ENCODE data around the gene PPP1R13L. TPM values are rescaled to one million over a fixed set of nuclear protein-coding genes. Genes with fewer than 3 reads are reported as not detected.

Gene PPP1R13L
- total RNA-seq, 1 experiment from 2014 or later, result 27.5 TPM

GRCh38 chr19:45385392-45386221 is 19.3 kb downstream of the PPP1R13L start (continued):
- TF ChIP-seq E2F1 (CRISPR knock-in tag; IDR thresholded peaks at IDR 0.05), result peak; percentile 96
- no peak for TF ChIP-seq SOX15 (CRISPR knock-in tag; IDR thresholded peaks at IDR 0.05)
- no peak for TF ChIP-seq ZNF425 (CRISPR knock-in tag; conservative IDR thresholded peaks at IDR 0.05)
- TF ChIP-seq ELF4 (CRISPR knock-in tag; IDR thresholded peaks at IDR 0.05; ENCODE audit: low read depth), result peak; percentile 67; the same call in 1 of the 2 replicates
- TF ChIP-seq NR2C2 (CRISPR knock-in tag; IDR thresholded peaks at IDR 0.05), result peak; percentile 76
- peak; percentile 96 for TF ChIP-seq ARID4B (CRISPR knock-in tag; IDR thresholded peaks at IDR 0.05; ENCODE audit: borderline replicate concordance)
- TF ChIP-seq ATF2 (CRISPR knock-in tag; IDR thresholded peaks at IDR 0.05; ENCODE audit: borderline replicate concordance, low read depth), result peak; percentile 91
- peak; percentile 92; the same call in 1 of the 2 replicates for TF ChIP-seq ZNF138 (CRISPR knock-in tag; conservative IDR thresholded peaks at IDR 0.05)
- TF ChIP-seq OVOL2 (CRISPR knock-in tag; IDR thresholded peaks at IDR 0.05; ENCODE audit: borderline replicate concordance), result no peak

GRCh38 chr19:45382426-45382825 is 22.4 kb downstream of the PPP1R13L start:
- H3K27ac Mint-ChIP-seq, result no peak overlapping the region
- CTCF ChIA-PET, result interaction anchor here (0.5 to 3.1 kb wide), 7 partner anchors 14 to 120 kb away, joined by 3 to 13 read pairs (median 4); no protein-coding TSS in a partner anchor
- no peak for ATAC-seq
- no peaks in the 10 kb centered on the region for H3K4me1 Mint-ChIP-seq
- POLR2A ChIA-PET, result interaction anchor here (0.6 kb wide), 1 partner anchor 39 kb away, joined by 3 read pairs; no protein-coding TSS in a partner anchor
- no peak for DNase-seq (ENCODE audit: low spot score)
- H3K27me3 Mint-ChIP-seq (ENCODE audit: low read depth), result peaks cover 36% of the 10 kb centered on the region
- no peaks in the 10 kb centered on the region for H3K36me3 Mint-ChIP-seq
- no peaks in the 10 kb centered on the region for H3K9me3 Mint-ChIP-seq
- H3K4me3 Mint-ChIP-seq, result no peak overlapping the region
- TF ChIP-seq NFATC4 (CRISPR knock-in tag; IDR thresholded peaks at IDR 0.05) (no peak), ZNF425 (CRISPR knock-in tag; conservative IDR thresholded peaks at IDR 0.05) (no peak), ATF2 (CRISPR knock-in tag; IDR thresholded peaks at IDR 0.05; ENCODE audit: borderline replicate concordance, low read depth) (no peak), PRDM15 (CRISPR knock-in tag; IDR thresholded peaks at IDR 0.05) (no peak)

Measured in WTC11 (cell line).